T-helper 1 cell treated with Interleukin-12 subunit alpha and Interleukin-12 subunit beta and Interleukin-4 antibody, amounts not matched to agents 30 ng/mL and 1 ng/mL, for 36 hours (primary cell): ENCODE results near the gene LY6G5B. TPM values are rescaled to one million over a fixed set of nuclear protein-coding genes. Genes with fewer than 3 reads are reported as not detected.

ENCODE experiments used
- intact Hi-C: fragments of 100-400 bp; cut with micrococcal nuclease; formaldehyde crosslinking; loops from one replicate; pipeline ENCODE4 v1.15.1; 2024
- total RNA-seq: library from RNA; stranded (reverse); gene quantifications from 2 replicates; pipeline ENCODE4 v1.2.3, GENCODE V29; 2022

The LY6G5B gene
- total RNA-seq, 1 donor from 2014 or later, result 27.5 TPM

GRCh38 chr6:31710523-31711219, 40.9 kb downstream of the LY6G5B start:
- intact Hi-C loops, result no loop called here

GRCh38 chr6:31711233-31711632, 41.5 kb downstream of the LY6G5B start:
- intact Hi-C loops, result no loop called here

DNA sequence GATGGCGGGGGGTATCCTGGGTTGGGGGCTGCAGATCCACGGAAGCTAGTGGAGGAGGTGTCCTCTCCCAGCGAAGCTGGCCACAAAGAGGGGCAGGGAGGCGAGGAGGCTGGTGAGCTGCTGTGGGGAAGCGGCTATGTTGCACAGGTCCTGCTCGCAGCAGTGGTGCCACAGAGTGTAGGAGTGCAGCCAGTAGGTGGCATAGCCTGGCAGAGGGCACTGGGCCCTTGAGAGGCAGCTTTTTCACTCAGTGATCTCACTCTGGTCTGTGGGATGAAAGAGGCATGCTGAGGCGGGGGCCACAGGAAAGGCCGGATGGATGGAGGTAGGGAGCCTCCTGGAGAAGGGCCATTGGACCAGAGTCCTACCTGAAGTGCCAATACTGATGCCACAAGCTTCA, 42.5 kb downstream of the LY6G5B start:
- intact Hi-C loops, result no loop called here

- intact Hi-C loops, result no loop called here
Measured at GRCh38 chr6:31713465-31713864, 43.7 kb downstream of the LY6G5B start.

DNA sequence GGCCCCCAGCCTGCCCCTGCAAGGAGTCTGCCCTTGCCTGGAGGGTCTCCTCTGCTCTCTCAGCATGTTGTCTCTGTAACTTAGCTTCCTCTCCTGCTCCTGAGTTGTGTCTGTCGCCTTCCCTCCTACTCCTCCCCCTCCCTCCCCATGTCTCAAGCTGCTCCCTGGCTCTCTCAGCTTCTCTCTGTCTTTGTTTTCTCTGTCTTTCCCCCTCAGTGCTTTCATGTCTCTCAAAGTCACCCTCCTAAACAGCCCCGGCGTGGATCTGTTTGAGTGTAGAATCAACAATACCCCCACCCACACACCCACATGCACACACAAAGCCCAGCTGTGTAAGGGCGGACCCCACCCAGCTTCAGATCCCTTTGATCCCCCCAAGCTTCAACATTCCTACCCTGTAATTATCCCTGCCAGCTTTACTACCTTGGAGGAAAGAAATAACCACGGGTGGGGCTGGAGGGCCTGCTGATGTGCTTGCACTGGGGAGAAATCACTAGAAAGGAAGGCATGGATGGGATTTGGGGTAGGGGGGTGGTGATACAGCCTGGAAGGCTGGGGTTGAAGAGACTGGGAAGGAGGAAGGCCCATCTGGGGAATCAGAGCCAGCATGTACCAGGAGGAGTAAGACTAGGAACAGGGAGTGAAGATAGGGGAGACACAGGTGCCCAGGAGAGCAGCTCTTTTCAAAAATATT, 44.4 kb downstream of the LY6G5B start:
- intact Hi-C loops, result no loop called here

DNA sequence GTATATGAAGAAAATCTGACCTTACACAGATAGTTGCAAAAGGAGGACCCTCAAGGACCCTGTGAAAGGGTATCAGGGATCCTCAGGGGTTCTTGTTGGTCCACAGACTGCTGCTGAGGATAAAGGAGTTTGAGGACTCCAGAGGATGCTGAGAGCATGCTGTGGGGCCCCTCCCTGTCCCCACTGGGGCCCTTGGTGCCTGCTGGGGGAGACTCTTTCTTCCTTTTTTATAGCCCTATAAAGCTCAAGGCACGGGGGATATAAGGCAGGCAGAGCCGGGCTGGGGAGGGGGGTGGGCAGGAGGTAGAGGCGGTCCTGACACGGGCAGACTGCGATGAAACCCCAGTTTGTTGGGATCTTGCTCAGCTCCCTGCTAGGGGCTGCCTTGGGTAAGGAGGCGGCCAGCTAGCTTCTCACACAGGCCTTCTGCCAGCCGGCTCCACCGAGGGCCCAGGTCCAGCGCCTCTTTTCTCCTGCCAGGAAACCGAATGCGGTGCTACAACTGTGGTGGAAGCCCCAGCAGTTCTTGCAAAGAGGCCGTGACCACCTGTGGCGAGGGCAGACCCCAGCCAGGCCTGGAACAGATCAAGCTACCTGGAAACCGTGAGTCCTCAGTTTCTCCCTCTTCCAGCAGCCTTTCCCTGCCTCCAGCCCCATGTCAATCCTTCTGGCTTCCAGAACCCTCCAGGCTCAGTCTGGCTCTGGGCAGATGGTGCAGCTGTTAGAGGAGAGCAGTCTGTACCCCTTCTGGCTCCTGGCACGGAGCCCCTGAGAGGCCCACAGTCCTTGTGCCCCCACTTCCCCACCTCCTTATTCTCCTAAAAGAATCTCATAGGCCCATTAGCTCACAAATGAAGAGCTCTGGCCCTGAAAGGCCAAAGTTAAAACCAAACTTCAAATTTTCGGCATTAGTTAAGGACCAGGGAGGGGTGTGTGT, 45.5 kb downstream of the LY6G5B start, which contains the start of gene LY6G6D:
Gene LY6G6D, plus strand, starts transcription at position 327 of the 937 bp plus-strand sequence. Its CDS starts 8 bp downstream, at position 335.
- intact Hi-C loops, result no loop called here

DNA sequence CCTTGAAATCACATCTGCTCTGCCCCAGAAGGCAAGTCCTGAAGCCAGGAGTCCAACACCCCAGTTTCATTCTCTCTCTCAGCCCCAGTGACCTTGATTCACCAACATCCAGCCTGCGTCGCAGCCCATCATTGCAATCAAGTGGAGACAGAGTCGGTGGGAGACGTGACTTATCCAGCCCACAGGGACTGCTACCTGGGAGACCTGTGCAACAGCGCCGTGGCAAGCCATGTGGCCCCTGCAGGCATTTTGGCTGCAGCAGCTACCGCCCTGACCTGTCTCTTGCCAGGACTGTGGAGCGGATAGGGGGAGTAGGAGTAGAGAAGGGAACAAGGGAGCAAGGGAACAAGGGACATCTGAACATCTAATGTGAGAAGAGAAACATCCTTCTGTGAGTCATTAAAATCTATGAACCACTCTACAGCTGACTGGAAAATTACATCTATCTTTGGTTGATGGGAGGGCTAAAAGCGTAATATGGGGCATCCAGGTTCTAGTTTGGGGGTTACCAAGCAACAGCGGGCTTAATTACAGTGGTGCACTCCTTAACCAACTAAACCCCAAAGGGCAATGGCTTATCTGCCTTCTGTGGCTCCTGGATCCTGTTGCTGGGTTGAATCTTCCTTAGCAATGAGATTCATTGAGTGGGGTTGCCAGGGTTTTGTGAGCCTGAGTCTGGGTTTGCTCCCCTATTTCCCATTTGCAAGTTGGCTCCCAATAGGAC, 47.9 kb downstream of the LY6G5B start:
- intact Hi-C loops, result no loop called here

GRCh38 chr6:31718265-31718664, 48.5 kb downstream of the LY6G5B start:
- intact Hi-C loops, result no loop called here

DNA sequence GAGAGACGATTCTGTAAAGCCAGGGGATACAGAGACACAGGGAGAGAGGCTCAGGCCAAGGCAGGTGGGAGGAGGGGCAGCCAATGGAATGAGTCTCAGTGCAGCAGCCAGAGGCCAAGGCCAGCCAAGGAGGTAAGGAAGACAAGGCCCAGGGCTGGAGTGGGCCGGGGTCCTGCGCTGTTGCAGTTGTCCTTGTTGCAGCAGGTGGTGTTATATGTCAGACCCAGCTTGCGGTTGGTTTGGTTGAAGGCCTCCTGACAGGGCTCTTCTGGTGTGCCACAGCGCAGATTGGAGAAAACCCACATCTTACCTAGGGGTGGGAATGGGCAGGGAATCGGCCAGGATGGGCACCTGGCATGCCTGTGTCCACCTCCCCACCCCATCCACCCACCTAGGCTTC, 49.2 kb downstream of the LY6G5B start:
- intact Hi-C loops, result no loop called here

- intact Hi-C loops, result no loop called here
Measured at GRCh38 chr6:31720196-31720770, 50.5 kb downstream of the LY6G5B start.

- intact Hi-C loops, result no loop called here
Measured at GRCh38 chr6:31721351-31722020, 51.7 kb downstream of the LY6G5B start, which contains the start of gene LY6G6C. TSS of gene LY6G6C (minus strand) at chr6:31721746. CDS start at chr6:31721679, 67 bp downstream.

GRCh38 chr6:31722173-31722572, 52.4 kb downstream of the LY6G5B start:
- intact Hi-C loops, result no loop called here

Other genes with a start within 250 kb of the LY6G5B start
- gene MICB, start 171.8 kb upstream of the LY6G5B start, total RNA-seq, result 55.3 and 58.5 TPM in 2 replicates
- gene MCCD1, start 141.0 kb upstream of the LY6G5B start, total RNA-seq, result not detected in 2 replicates
- 422 and 431 TPM in 2 replicates for gene DDX39B, start 128.0 kb upstream of the LY6G5B start, total RNA-seq
- 1.2 and 1.4 TPM in 2 replicates for gene ATP6V1G2, start 123.4 kb upstream of the LY6G5B start, total RNA-seq
- 14.5 and 16.4 TPM in 2 replicates for gene NFKBIL1, start 122.4 kb upstream of the LY6G5B start, total RNA-seq
- 204 and 212 TPM in 2 replicates for gene LTA, start 97.7 kb upstream of the LY6G5B start, total RNA-seq
- 171 and 172 TPM in 2 replicates for gene TNF, start 94.4 kb upstream of the LY6G5B start, total RNA-seq
- 2,430 and 2,468 TPM in 2 replicates for gene LTB, start 87.6 kb upstream of the LY6G5B start, total RNA-seq
- gene LST1, start 83.7 kb upstream of the LY6G5B start, total RNA-seq, result 149 and 171 TPM in 2 replicates
- 48.5 and 52.7 TPM in 2 replicates for gene NCR3, start 77.0 kb upstream of the LY6G5B start, total RNA-seq
- 47.7 and 54.0 TPM in 2 replicates for gene AIF1, start 54.7 kb upstream of the LY6G5B start, total RNA-seq
- gene PRRC2A, start 49.3 kb upstream of the LY6G5B start, total RNA-seq, result 230 and 237 TPM in 2 replicates
- 262 and 284 TPM in 2 replicates for gene BAG6, start 17.3 kb upstream of the LY6G5B start, total RNA-seq
- gene APOM, start 14.1 kb upstream of the LY6G5B start, total RNA-seq, result 1.9 and 2.0 TPM in 2 replicates
- 24.7 and 25.7 TPM in 2 replicates for gene C6orf47, start 9.2 kb upstream of the LY6G5B start, total RNA-seq
- gene GPANK1, start 5.0 kb upstream of the LY6G5B start, total RNA-seq, result 29.3 and 30.0 TPM in 2 replicates
- 219 and 224 TPM in 2 replicates for gene CSNK2B, start 3.9 kb upstream of the LY6G5B start, total RNA-seq
- gene LY6G5C, start 11.1 kb downstream of the LY6G5B start, total RNA-seq, result 6.3 TPM in 2 replicates
- 53.6 and 59.7 TPM in 2 replicates for gene ABHD16A, start 33.3 kb downstream of the LY6G5B start, total RNA-seq
- not detected in 2 replicates for gene LY6G6F, start 36.9 kb downstream of the LY6G5B start, total RNA-seq
- gene LY6G6D, start 45.4 kb downstream of the LY6G5B start, total RNA-seq, result not detected in 2 replicates
- 0.41 TPM in 1 of 2 replicates, not detected in the other for gene LY6G6C, start 51.8 kb downstream of the LY6G5B start, total RNA-seq
- gene MPIG6B, start 53.4 kb downstream of the LY6G5B start, total RNA-seq, result not detected in 2 replicates
- gene DDAH2, start 59.3 kb downstream of the LY6G5B start, total RNA-seq, result 12.2 and 14.4 TPM in 2 replicates
- gene CLIC1, start 66.6 kb downstream of the LY6G5B start, total RNA-seq, result 517 and 529 TPM in 2 replicates
- gene MSH5, start 70.0 kb downstream of the LY6G5B start, total RNA-seq, result 47.8 and 51.5 TPM in 2 replicates
- 12.2 and 12.8 TPM in 2 replicates for gene SAPCD1, start 92.7 kb downstream of the LY6G5B start, total RNA-seq
- gene VWA7, start 107.4 kb downstream of the LY6G5B start, total RNA-seq, result 6.0 and 6.2 TPM in 2 replicates
- 77.4 and 78.9 TPM in 2 replicates for gene VARS1, start 125.8 kb downstream of the LY6G5B start, total RNA-seq
- 85.4 and 89.3 TPM in 2 replicates for gene LSM2, start 137.0 kb downstream of the LY6G5B start, total RNA-seq
- 3.7 TPM in 2 replicates for gene HSPA1L, start 145.3 kb downstream of the LY6G5B start, total RNA-seq
- gene HSPA1A, start 145.6 kb downstream of the LY6G5B start, total RNA-seq, result 155 and 159 TPM in 2 replicates
- gene HSPA1B, start 157.8 kb downstream of the LY6G5B start, total RNA-seq, result 82.7 and 85.0 TPM in 2 replicates
- 33.2 and 33.8 TPM in 2 replicates for gene NEU1, start 192.8 kb downstream of the LY6G5B start, total RNA-seq
- 0.34 TPM in 1 of 2 replicates, not detected in the other for gene SLC44A4, start 209.0 kb downstream of the LY6G5B start, total RNA-seq
- gene EHMT2, start 227.7 kb downstream of the LY6G5B start, total RNA-seq, result 61.0 and 61.6 TPM in 2 replicates
- gene ZBTB12, start 232.1 kb downstream of the LY6G5B start, total RNA-seq, result 2.0 and 2.2 TPM in 2 replicates